ENCODE data around the gene CROCC2.
A peak's percentile ranks its signal among the peaks of the same experiment; 100 is the strongest.

The CROCC2 gene

DNA sequence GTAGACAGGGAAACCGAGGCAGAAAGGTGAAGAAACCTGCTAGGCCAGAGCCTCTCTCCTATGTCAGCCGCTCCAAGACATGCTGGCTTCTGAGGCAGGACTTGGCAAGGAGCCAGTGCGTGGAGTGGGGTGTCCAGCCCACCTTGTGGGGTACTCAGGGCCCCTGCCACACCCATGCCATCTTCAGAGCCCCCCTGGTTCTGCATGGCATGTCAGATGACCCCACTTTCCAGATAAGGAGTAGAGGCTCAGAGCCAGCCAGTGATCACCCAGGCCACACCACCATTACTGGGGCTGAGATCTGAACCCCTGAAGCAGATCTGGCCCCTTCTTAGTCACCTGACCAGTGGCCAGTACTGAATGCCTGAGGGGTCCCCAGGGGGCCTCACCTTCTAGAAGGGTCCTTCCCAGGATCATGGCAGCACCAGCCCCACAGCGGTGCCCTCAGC lies 14.7 kb downstream of the CROCC2 start:
- TF ChIP-seq, protein P1, sequence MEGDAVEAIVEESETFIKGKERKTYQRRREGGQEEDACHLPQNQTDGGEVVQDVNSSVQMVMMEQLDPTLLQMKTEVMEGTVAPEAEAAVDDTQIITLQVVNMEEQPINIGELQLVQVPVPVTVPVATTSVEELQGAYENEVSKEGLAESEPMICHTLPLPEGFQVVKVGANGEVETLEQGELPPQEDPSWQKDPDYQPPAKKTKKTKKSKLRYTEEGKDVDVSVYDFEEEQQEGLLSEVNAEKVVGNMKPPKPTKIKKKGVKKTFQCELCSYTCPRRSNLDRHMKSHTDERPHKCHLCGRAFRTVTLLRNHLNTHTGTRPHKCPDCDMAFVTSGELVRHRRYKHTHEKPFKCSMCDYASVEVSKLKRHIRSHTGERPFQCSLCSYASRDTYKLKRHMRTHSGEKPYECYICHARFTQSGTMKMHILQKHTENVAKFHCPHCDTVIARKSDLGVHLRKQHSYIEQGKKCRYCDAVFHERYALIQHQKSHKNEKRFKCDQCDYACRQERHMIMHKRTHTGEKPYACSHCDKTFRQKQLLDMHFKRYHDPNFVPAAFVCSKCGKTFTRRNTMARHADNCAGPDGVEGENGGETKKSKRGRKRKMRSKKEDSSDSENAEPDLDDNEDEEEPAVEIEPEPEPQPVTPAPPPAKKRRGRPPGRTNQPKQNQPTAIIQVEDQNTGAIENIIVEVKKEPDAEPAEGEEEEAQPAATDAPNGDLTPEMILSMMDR (IDR thresholded peaks at IDR 0.05; ENCODE audit: low read depth, low read length, missing control alignments) = no peak
- DNase-seq (ENCODE audit: extremely low read depth, low read depth) = no peak

DNA sequence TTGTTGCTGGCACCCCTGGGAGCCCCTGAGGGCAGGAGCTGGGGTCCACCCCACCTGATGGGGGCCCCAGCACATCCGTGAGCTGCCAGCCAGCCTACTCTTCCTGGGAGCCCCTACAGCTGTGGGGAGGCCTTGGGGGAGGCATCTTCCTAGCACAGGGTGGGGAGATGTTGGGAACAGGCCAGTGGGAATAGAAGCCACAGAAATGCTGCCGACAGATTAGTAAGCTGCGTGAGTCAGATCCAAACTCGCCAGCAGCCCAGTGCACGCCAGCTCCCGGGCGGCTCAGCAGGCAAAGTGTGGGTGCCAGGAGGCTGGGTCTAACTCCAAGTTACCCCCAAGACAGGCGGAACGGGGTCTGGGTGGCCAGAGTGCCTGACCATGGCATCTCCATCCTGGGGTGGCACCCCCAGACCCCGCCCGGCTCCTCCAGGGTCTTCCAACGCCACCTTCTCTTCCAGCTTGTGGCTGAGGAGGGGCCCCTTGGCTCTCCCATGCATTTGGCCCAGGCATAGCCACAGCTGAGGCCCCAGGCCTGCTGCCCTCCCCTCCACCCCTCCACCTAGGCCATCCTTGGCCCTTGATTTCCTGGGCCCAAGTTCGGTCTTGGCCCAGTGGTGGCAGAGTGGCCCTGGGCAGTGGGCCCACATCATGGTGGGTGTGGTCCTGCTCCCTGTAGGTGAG lies 15.3 kb downstream of the CROCC2 start:
- H3K4me3 ChIP-seq (replicated peaks; ENCODE audit: low read depth, low read length) = no peak overlapping the region
- TF ChIP-seq, protein P1 (IDR thresholded peaks at IDR 0.05; ENCODE audit: low read depth, low read length, missing control alignments) = no peak
- DNase-seq (ENCODE audit: extremely low read depth, low read depth) = peak; percentile 66

More for the DNA sequence above, 14.7 kb downstream of the CROCC2 start:
- H3K4me3 ChIP-seq (replicated peaks; ENCODE audit: low read depth, low read length) = no peak overlapping the region

DNA sequence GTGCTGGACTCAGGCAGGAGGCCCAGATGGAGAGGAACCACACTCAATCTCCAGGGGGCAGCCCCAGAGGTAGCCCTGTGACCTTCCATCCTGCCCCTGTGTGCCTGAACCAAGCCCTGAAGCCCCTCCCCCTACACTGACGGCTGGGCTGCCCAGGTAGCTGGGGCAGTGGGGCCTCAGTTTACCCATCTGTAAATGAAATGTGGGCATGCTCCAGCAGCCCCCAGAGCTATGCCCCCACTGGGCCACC lies 15.8 kb downstream of the CROCC2 start:
- no peak for DNase-seq (ENCODE audit: extremely low read depth, low read depth)
- TF ChIP-seq, protein P1 (IDR thresholded peaks at IDR 0.05; ENCODE audit: low read depth, low read length, missing control alignments) = no peak

DNA sequence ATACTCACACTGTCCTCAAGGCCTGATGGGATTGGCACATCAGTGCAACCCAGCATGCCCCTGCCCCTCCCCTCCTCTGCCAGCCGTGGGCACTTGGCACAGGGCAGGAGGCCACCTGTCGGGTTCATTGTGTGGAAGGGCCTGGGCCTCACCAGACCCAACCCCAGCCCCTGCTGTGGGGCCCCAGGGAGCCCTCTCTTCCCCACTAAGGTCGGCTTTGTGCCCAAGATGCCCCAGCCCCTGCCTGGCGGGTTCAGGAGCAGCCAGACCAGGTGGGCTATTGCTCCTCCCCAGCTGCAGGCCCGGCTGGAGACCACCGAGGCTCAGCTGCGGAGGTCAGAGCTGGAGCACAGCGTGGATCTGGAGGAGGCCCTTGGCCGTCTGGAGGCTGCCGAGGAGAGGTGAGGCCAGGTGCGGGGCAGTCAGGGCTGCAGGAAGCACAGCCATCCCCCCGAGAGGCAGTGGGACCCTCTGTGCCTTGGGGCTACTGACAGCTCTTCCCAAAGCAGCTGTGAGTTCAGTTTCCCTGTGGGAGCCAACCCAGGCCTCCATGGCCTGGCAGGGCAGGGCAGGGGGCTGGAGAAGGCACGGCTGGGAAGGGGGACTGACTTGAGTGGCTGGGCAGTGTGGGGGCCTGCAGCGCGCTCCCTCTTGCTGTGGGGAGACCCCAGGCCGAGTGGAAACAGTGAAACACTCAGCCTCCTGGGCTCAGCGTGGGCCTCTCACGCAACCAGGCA lies 16.3 kb downstream of the CROCC2 start:
- TF ChIP-seq, protein P1 (IDR thresholded peaks at IDR 0.05; ENCODE audit: low read depth, low read length, missing control alignments) = no peak
- no peak overlapping the region for H3K4me3 ChIP-seq (replicated peaks; ENCODE audit: low read depth, low read length)
- DNase-seq (ENCODE audit: extremely low read depth, low read depth) = no peak

More for the DNA sequence above, 15.8 kb downstream of the CROCC2 start:
- no peak overlapping the region for H3K4me3 ChIP-seq (replicated peaks; ENCODE audit: low read depth, low read length)

DNA sequence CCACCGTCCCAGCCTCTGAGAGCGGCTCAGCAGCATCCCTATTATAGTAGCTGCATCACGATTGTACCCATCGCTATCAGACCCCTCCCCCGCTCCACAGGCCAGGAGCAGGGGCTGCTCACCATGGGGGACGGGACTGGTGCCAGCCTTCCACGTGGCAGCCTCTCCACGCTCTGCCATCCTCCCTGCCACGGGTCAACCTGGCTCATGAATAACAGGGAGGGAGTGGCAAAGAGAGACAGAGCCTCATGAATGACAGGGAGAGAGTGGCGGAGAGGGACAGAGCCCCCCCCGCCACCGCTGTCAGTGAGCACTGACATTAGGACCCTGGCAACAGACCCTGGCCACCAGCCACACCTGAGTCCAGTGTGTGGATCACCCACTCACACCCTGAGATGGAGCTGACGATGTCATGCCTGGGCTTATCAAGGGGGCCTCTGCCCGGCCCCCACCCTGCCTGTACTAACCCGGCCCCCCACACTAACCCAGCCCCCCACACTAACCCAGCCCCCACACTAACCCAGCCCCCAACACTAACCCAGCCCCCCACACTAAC lies 16.9 kb downstream of the CROCC2 start:
- no peak overlapping the region for H3K4me3 ChIP-seq (replicated peaks; ENCODE audit: low read depth, low read length)
- no peak for DNase-seq (ENCODE audit: extremely low read depth, low read depth)
- TF ChIP-seq, protein P1 (IDR thresholded peaks at IDR 0.05; ENCODE audit: low read depth, low read length, missing control alignments) = no peak

DNA sequence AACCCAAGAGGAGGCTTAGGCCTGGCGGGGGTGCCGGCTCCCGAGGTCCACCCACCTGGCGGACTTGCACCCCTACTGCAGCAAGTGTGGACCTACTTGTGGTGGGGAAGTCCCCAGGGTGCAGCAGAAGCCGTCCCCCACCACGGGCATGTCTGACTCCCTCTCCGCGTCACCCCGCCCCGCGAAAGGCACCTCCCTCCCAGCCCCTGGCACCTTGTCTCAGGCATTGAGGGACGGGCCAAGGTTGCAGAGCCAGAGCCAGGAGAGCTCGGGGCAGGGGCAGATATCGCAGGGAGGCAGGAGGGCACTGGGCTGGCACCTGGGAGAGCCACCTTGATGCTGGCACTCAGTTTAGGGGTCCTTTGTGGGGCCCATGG lies 19.0 kb downstream of the CROCC2 start:
- TF ChIP-seq, protein P1 (IDR thresholded peaks at IDR 0.05; ENCODE audit: low read depth, low read length, missing control alignments) = no peak
- no peak overlapping the region for H3K4me3 ChIP-seq (replicated peaks; ENCODE audit: low read depth, low read length)
- DNase-seq (ENCODE audit: extremely low read depth, low read depth) = no peak
